GM19351 (cell line): ENCODE results near the gene BSND.

Experiments used
- ATAC-seq: cut with Tn5 transposase; IDR thresholded peaks from one replicate; pipeline ENCODE4 v1.9.1; 2021; ENCODE audit warnings: mild to moderate bottlenecking, moderate library complexity; ENCODE audit not compliant: unreplicated experiment

The BSND gene

DNA sequence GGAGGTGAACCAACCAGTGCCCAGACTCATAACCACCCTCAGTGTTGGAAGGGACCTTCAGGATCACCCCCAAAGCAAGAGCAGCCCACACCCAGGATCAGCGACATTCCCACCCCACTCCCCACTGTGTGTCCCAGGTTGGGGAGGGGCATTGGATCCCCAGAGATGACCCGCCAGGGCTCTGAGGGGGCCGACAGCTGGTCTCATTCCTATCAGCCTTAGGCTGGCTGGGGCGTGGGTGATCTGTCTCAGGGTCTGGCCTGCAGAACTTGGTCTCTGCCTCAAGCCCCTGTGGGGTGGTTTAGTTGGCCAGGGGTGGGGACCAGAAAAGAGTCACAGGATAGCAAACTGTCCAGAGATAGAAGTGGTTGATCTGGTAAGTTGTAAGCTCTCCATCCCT, 7.8 kb upstream of the BSND start:
- no peak for ATAC-seq

GRCh38 chr1:54991939-54992338, 6.8 kb upstream of the BSND start:
- ATAC-seq = no peak

GRCh38 chr1:54993140-54993539, 5.6 kb upstream of the BSND start:
- no peak for ATAC-seq

DNA sequence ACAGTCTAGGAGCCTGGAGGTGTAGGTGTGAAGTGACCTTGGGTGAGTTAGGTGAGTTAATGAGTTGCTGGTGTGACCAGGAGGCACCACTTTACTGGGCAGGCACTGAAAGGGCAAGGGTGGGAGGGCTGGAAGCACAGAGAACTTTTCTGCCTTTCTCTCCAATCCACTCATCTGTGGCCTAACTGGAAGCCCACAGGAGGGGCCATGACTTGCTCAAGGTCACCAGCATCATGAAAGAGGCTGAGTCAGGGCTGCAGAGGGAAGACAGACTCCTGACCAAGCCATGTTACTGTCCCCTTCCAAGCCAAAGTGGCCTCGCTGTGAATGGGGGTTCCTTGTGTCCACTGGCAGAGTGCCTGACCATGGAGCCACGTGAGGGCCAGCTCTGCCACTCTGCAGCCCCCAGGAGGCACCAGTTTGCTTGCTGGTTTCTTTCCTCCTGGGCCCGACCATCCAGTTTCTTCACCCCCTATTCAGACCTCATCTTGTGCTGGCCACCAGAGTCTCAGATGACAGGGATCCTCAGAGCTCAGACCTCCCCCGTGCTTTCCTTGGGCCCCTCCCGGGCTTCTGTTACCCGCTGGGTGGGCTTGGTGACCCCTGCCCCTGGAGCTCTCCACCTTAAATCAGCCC, 4.3 kb upstream of the BSND start:
- no peak for ATAC-seq

DNA sequence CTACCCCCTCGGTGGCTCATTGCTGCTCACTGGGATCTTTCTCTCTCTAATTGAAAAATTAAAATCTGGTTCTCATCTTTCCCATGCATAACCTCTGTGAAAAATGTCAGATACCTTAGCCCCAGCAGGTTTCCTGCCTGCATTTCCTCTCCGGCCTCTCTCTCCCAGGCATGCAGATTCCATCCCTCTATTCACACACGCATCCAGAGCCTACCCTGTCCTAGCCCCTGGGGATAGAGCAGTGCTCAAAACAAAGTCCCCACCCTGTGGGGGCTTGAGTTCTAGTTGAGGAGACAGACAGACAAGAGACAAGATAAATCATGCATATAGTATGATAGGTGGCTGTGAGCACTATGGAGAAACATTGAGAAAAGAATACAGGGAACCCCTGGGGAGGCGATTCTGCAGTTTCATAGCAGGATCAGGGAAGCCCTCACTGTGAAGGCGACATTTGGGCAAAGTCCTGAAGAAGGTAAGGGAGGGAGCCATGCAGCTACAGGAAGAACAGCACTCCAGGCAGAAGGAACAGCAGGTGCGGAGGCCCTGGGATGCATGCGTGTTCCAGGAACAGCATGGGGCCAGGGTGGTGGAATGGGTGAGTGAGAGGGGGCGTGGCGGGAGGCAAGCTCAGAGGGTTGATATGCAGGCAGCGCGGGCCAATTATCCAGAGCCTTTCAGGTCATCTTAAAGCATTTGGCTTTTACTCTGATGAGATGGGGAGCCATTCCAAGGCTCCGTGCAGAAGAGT, 3.5 kb upstream of the BSND start:
- ATAC-seq = no peak

DNA sequence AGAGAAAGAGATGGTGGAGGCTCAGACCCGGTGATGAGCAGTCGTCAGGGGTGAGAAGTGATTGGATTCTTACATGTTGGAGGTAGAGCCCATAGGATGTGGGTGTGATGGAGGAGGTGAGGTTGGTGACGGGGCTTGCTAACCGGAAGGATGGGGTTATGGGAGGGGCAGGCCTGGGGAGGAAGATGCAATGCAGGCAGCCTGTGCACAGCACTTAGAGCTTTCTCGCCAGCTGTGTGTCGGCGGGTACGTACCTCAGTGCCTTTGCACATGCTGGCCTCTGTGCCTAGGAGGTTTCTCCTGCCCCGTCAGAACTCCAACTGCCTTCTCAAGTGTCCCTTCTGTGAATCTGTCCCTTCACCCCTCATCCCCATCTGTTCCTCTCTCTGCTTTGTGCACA, 2.9 kb upstream of the BSND start:
- ATAC-seq = no peak

DNA sequence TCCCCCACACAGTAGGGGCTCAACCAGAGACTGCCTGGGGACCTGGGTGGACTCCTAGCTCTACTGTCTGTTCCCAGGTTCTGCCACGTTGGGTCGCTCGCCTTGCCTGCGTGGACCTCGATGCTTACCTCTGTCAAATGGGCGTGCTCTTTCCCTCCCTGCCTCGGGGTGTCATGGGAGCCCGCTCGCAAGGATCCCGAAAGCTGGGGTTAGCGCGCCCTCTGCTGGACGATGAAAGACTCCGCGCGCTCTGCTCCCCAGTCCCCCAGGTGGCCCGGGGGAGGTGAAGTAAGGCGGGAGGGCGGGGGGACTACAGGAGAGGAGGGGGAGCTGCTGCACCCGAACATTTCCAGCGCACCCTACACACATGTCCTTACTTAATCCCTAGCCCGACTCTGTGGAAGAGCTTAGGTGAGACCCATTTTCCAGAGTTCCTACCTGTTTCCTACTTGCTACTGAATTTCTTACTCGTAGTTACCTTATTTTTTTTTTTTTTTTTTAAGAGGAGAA, 2.3 kb upstream of the BSND start:
- peak; percentile 81 for ATAC-seq

GRCh38 chr1:54996869-54997710, 1.6 kb upstream of the BSND start:
- ATAC-seq = no peak

GRCh38 chr1:54997711-54997986, 1.1 kb upstream of the BSND start:
- ATAC-seq = no peak

DNA sequence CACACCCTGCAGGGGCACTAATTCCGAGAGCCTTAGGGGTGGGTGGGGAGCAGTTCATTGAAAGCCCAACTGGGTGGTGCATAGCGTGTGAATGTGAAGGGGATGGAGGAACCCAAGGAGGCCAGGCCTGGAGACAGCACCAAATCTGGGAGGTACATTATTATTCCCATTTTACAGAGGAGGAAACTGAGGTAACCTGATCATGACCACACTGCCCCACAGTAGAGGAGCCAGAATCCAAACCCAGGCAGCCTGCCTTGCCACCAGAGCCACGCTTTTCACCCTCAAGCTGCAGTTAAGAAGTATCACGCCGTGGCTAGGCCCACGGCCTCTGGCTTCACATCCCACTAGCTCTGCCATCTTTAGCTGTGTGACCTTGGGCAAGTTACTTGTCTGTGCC, 633 bp upstream of the BSND start:
- ATAC-seq = no peak

GRCh38 chr1:55000110-55001085, 1.7 kb downstream of the BSND start:
- no peak for ATAC-seq

DNA sequence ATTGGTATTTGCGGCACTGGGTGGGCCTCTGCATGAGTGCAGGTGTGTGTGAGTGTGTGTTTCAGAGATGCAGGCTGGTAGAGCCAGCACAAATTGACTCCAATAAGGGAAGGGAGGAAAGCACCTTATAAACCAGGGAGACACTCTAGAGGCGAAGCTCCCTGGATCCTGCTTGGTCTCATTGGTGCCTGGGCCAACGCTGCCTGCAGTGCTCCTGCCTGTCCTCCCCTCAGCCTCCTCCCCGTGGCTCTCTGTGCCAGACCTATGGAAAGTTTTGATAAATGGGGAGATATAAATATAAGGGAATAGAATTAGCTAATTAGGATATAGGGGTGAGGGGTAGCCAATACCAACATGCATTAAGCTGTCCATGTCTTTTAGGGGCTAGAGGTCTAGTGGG, 2.6 kb downstream of the BSND start:
- ATAC-seq = no peak

- no peak for ATAC-seq
Measured at GRCh38 chr1:55002686-55003085, 4.0 kb downstream of the BSND start.

DNA sequence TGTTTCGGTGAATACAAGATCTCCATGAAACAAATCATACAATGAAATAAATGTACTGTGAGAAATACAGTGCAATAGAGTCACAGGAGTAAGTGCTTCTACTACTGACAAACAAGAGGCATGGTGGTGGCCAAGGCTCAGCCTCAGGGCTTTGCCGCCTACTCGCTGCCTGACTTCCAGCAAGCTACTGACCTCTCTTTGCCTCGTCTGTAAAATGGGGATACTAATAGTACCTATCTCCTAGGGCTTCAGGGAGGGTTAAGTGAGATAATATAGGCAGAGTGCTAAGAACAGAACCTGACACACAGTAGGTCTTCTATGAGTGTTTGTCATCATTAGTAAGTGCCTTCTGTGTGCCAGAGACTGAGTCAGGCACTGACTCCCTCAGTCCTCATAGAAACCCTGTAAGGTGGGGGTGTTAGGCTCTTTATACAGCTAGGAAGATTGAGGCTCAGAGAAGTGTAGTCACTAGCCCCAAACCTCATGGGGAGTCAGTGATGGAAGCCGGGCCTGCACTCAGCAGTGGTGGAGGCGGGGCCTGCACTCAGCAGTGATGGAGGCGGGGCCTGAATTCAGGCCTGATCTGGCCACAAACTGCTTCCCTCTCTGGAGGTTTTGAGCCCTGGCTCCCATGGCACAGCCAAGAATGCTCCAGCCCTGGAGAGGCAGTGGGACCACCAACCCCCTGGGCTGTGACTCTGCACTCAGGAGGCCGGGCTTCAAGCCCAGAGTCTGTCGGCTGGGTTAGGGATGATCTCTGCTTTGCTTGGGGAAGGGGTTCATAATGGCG, 6.8 kb downstream of the BSND start:
- no peak for ATAC-seq

- no peak for ATAC-seq
Measured at GRCh38 chr1:55006931-55007330, 8.2 kb downstream of the BSND start.

GRCh38 chr1:55007625-55008024, 8.9 kb downstream of the BSND start:
- ATAC-seq = no peak

GRCh38 chr1:55010194-55010886, 11.6 kb downstream of the BSND start:
- ATAC-seq = no peak

- ATAC-seq = no peak
Measured at GRCh38 chr1:55010887-55011217, 12.1 kb downstream of the BSND start.

GRCh38 chr1:55012661-55013060, 13.9 kb downstream of the BSND start:
- no peak for ATAC-seq

- ATAC-seq = no peak
Measured at GRCh38 chr1:55015123-55015522, 16.4 kb downstream of the BSND start.
